Measurements from ENCODE around the gene TUBA8. TPM values are rescaled to one million over a fixed set of nuclear protein-coding genes. Genes with fewer than 3 reads are reported as not detected.
"Not testable (repeated sequence)": the region's sequence is repeated elsewhere in the genome, so short reads cannot be mapped to it uniquely, and the experiment has no call there.

Gene TUBA8
- total RNA-seq, 4 donors from 2014 or later: 3.2 to 18.4 (median 12.5) TPM

DNA sequence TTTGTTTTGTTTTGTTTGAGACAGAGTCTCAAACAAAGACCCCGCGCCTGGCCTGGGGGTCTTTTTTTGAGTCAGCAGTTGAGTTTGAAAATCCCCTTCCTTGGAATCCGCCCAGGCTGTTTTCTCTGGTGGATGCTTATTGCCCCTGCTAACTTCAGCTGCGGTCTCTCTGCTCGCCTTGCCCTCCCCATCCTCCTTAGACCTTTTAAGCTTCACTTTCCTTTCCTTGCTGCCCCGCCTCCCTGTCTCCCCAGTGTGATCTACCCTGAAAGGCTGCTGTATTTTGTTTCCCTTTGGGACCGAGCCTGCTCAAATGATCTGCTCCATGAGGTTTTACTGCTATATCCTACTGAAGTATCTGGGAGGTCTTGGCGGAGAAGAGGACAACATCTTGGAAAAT is 41.9 kb downstream of the TUBA8 start:
- DNase-seq: no peak
- Histone ChIP-seq H3K4me1 (peaks cover 8 to 11% of the 10 kb centered on the region in 2 donors), H3K9me3 (no peaks in the 10 kb centered on the region), H3K27ac (no peak overlapping the region), H3K36me3 (no peaks in the 10 kb centered on the region), H3K4me3 (replicated peaks in 1 of 3) (no peak overlapping the region), H3K27me3 (no peaks in the 10 kb centered on the region)
- TF ChIP-seq CTCF (IDR thresholded peaks at IDR 0.05) (no peak), POLR2A (IDR thresholded peaks at IDR 0.05) (no peak)
- WGBS, 2 donors: 95 to 97% methylated on average over 8 of the region's 8 CpGs
- intact Hi-C loops (cut with DNase I): no loop called here

- no peak for TF ChIP-seq POLR2A (IDR thresholded peaks at IDR 0.05)
- no peak for TF ChIP-seq CTCF (IDR thresholded peaks at IDR 0.05)
- Histone ChIP-seq H3K27ac (no peak overlapping the region), H3K4me3 (replicated peaks in 1 of 3) (no peak overlapping the region), H3K27me3 (no peaks in the 10 kb centered on the region), H3K4me1 (peaks cover 8 to 10% of the 10 kb centered on the region in 2 donors), H3K9me3 (no peaks in the 10 kb centered on the region), H3K36me3 (no peaks in the 10 kb centered on the region)
- 95 to 100% methylated on average over 4 to 5 of the region's 8 CpGs for WGBS, 2 donors
- intact Hi-C loops (cut with DNase I): no loop called here
- no peak for DNase-seq
These were observed 44.3 kb downstream of the TUBA8 start for GRCh38 chr22:18154821-18155390.

GRCh38 chr22:18155546-18155945 is 44.9 kb downstream of the TUBA8 start:
- H3K36me3 ChIP-seq; H3K4me3 ChIP-seq (replicated peaks in 1 of 3); intact Hi-C loops (cut with DNase I); H3K4me1 ChIP-seq; DNase-seq; H3K9me3 ChIP-seq; H3K27me3 ChIP-seq; H3K27ac ChIP-seq: not testable (repeated sequence)
- WGBS, 2 donors: 100% methylated on average over 6 of the region's 34 CpGs; no CpG with 5 or more reads in 1 of the 2 donors

- H3K4me1 ChIP-seq: peaks cover 0 to 4% of the 10 kb centered on the region in 2 donors
- H3K36me3 ChIP-seq: no peaks in the 10 kb centered on the region
- 61 to 66% methylated on average over 22 to 24 of the region's 24 CpGs for WGBS, 2 donors
- H3K27me3 ChIP-seq: no peaks in the 10 kb centered on the region
- intact Hi-C loops (cut with DNase I): no loop called here
- TF ChIP-seq CTCF (IDR thresholded peaks at IDR 0.05): peak in 4 of 6 experiments; percentile 6 to 59 (median 46)
- TF ChIP-seq POLR2A (IDR thresholded peaks at IDR 0.05): no peak
- no peaks in the 10 kb centered on the region for H3K9me3 ChIP-seq
- peak; percentile 48 to 66 for DNase-seq
- H3K27ac ChIP-seq: peak overlapping the region in 1 of 3 donors; percentile 20
- H3K4me3 ChIP-seq (replicated peaks in 1 of 3): no peak overlapping the region
These were observed 46.5 kb downstream of the TUBA8 start for GRCh38 chr22:18156878-18157713.

DNA sequence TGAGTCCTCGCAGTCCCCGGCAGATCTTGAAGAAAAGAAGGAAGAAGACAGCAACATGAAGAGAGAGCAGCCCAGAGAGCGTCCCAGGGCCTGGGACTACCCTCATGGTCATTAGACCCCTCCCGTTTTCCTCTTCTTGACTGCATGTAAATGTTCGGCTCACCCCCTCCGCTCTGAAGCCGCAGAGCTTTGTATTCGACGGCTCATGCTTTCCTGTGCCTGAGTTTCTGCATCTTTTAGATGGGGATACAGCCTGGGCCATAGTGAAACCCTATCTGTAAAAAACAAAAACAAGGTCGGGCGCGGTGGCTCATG is 47.1 kb downstream of the TUBA8 start:
- intact Hi-C loops (cut with DNase I): no loop called here
- Histone ChIP-seq H3K4me3 (replicated peaks in 1 of 3) (no peak overlapping the region), H3K9me3 (no peaks in the 10 kb centered on the region), H3K4me1 (peaks cover 0 to 4% of the 10 kb centered on the region in 2 donors), H3K27ac (peak overlapping the region in 2 of 3 donors; percentile 8 to 20), H3K36me3 (no peaks in the 10 kb centered on the region), H3K27me3 (no peaks in the 10 kb centered on the region)
- TF ChIP-seq CTCF (IDR thresholded peaks at IDR 0.05) (no peak), POLR2A (IDR thresholded peaks at IDR 0.05) (no peak)
- 84 to 90% methylated on average over 12 of the region's 12 CpGs for WGBS, 2 donors
- no peak for DNase-seq

GRCh38 chr22:18160641-18161040 is 50.0 kb downstream of the TUBA8 start:
- H3K36me3 ChIP-seq; DNase-seq; intact Hi-C loops (cut with DNase I); H3K4me1 ChIP-seq; H3K27ac ChIP-seq; H3K27me3 ChIP-seq; H3K4me3 ChIP-seq (replicated peaks in 1 of 3); H3K9me3 ChIP-seq: not testable (repeated sequence)
- WGBS, 2 donors: 97 to 98% methylated on average over 8 of the region's 8 CpGs

DNA sequence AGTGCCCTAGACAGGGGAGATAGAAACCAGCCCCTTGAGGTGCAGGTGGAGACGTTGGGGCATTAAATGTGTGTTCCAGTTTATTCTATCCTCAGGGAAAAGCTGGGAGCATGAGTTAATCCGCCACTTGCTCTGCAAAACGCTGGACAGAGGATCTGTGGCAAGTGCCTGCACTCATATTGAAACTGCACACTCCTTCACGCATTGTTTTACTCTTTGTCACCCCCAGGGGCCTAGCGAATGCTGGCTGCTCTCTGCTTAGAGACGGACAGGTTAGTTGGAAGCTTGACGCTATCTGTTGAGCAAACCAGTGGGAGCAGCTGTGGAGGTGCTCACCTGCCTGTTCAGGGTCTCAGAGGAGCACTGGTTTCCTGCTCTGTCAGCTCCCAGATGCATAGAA is 53.2 kb downstream of the TUBA8 start:
- H3K27ac ChIP-seq; H3K9me3 ChIP-seq; H3K4me3 ChIP-seq (replicated peaks in 1 of 3); intact Hi-C loops (cut with DNase I); H3K27me3 ChIP-seq; H3K36me3 ChIP-seq; H3K4me1 ChIP-seq: not testable (repeated sequence)
- peak; percentile 48 to 55 for DNase-seq
- 48 to 60% methylated on average over 6 to 7 of the region's 7 CpGs for WGBS, 2 donors

DNA sequence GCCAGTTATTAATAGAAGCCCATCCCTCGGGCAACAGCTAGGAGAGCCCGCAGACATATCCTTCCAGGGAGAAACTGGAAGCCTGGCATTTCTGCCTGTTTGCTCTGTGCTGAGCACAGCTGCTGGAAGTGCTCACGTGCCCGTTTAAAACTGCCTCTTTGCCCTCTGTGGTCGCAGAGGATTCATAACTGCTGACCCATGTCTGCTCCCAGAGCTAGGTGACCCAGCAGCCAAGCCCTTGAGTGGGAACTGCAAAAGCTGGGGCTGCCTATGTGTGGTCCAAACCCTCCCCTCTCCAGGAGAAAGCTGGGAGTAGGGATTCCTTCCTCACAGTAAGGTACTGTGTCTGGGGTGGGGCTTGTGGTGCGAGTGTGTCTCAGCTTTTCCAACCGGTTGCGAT is 54.0 kb downstream of the TUBA8 start:
- WGBS, 2 donors: 40% methylated on average over 6 of the region's 8 CpGs; no CpG with 5 or more reads in 1 of the 2 donors
- H3K4me3 ChIP-seq (replicated peaks in 1 of 3); intact Hi-C loops (cut with DNase I); H3K4me1 ChIP-seq; H3K27ac ChIP-seq; H3K9me3 ChIP-seq; H3K27me3 ChIP-seq; H3K36me3 ChIP-seq: not testable (repeated sequence)
- DNase-seq: peak; percentile 20 to 36

GRCh38 chr22:18165356-18165755 is 54.7 kb downstream of the TUBA8 start:
- H3K4me3 ChIP-seq (replicated peaks in 1 of 3); H3K4me1 ChIP-seq; DNase-seq; H3K27me3 ChIP-seq; H3K27ac ChIP-seq; H3K9me3 ChIP-seq; H3K36me3 ChIP-seq; intact Hi-C loops (cut with DNase I): not testable (repeated sequence)
- 80 to 87% methylated on average over 1 to 2 of the region's 7 CpGs for WGBS, 2 donors

All from thyroid gland (tissue), 4 donors.